HG02678 (cell line): ENCODE results near the gene LAIR2.

Experiments
- ATAC-seq: cut with Tn5 transposase; IDR thresholded peaks from one replicate; pipeline ENCODE4 v1.9.1; 2021; ENCODE audit warnings: mild to moderate bottlenecking, moderate library complexity; ENCODE audit not compliant: unreplicated experiment

Gene LAIR2

GRCh38 chr19:54502518-54503048, at the start of gene LAIR2:
Gene LAIR2 (plus strand): TSS chr19:54502831. CDS start chr19:54502919, 88 bp downstream.
- no peak for ATAC-seq

GRCh38 chr19:54453921-54454780, 48.5 kb upstream of the LAIR2 start:
- ATAC-seq = no peak

- ATAC-seq = no peak
Observed at GRCh38 chr19:54454781-54455675, 47.6 kb upstream of the LAIR2 start.

- no peak for ATAC-seq
Observed at GRCh38 chr19:54455786-54456422, 46.7 kb upstream of the LAIR2 start.

- no peak for ATAC-seq
Observed at GRCh38 chr19:54456423-54457373, 45.9 kb upstream of the LAIR2 start.

GRCh38 chr19:54457773-54458647, 44.6 kb upstream of the LAIR2 start:
- no peak for ATAC-seq

- no peak for ATAC-seq
Observed at GRCh38 chr19:54458648-54459281, 43.9 kb upstream of the LAIR2 start.

- no peak for ATAC-seq
Observed at GRCh38 chr19:54459282-54460229, 43.1 kb upstream of the LAIR2 start.

- ATAC-seq = no peak
Observed at GRCh38 chr19:54460230-54461005, 42.2 kb upstream of the LAIR2 start.

GRCh38 chr19:54461210-54461609, 41.4 kb upstream of the LAIR2 start:
- ATAC-seq = no peak

GRCh38 chr19:54461613-54462012, 41.0 kb upstream of the LAIR2 start:
- no peak for ATAC-seq

- ATAC-seq = no peak
Observed at GRCh38 chr19:54462047-54462654, 40.5 kb upstream of the LAIR2 start.

GRCh38 chr19:54462655-54463530, 39.7 kb upstream of the LAIR2 start:
- peak; percentile 15 for ATAC-seq

GRCh38 chr19:54463531-54464043, 39.0 kb upstream of the LAIR2 start, which contains the start of gene LENG9:
Gene LENG9 (minus strand): TSS chr19:54463778. CDS start chr19:54463526, 252 bp downstream.
- ATAC-seq = peak; percentile 53
